Muscle layer of colon (tissue), 2 donors: ENCODE measurements around the gene ZFR2.

Experiments
- H3K27ac ChIP-seq: one replicate; pipeline ENCODE4 v1.7.0; 2013; ENCODE audit warnings: low read depth, mild to moderate bottlenecking, low read length, moderate library complexity
- H3K27me3 ChIP-seq, 2 donors: one replicate each; pipeline ENCODE4 v1.7.0; 2013; ENCODE audit warnings: low read length in 2 of 2, mild to moderate bottlenecking in 2 of 2; ENCODE audit not compliant: insufficient read depth in 2 of 2, control insufficient read depth in 1 of 2
- H3K36me3 ChIP-seq: one replicate; pipeline ENCODE4 v1.7.0; 2013; ENCODE audit warnings: mild to moderate bottlenecking, low read length; ENCODE audit not compliant: insufficient read depth
- H3K4me1 ChIP-seq: one replicate; pipeline ENCODE4 v1.7.0; 2013; ENCODE audit warnings: mild to moderate bottlenecking, low read length; ENCODE audit not compliant: insufficient read depth
- H3K4me3 ChIP-seq, 2 donors: one replicate each; pipeline ENCODE4 v1.7.0; 2013; ENCODE audit warnings: low read length in 2 of 2, low read depth in 1 of 2, mild to moderate bottlenecking in 1 of 2, moderate library complexity in 1 of 2
- H3K9ac ChIP-seq: one replicate; pipeline ENCODE4 v1.7.0; 2013; ENCODE audit warnings: low read length
- H3K9me3 ChIP-seq: one replicate; pipeline ENCODE4 v1.7.0; 2013; ENCODE audit warnings: mild to moderate bottlenecking, low read length
- donor health status: abdominal sarcoma.
- donor health status: Adenocarcinoma of cecum.

ZFR2 gene

GRCh38 chr19:3849787-3850186 is 19.1 kb downstream of the ZFR2 start:
- H3K36me3 ChIP-seq, result no peaks in the 10 kb centered on the region
- peaks cover 10% of the 10 kb centered on the region for H3K9me3 ChIP-seq
- H3K27ac ChIP-seq, result no peak overlapping the region
- no peaks in the 10 kb centered on the region for H3K4me1 ChIP-seq
- H3K9ac ChIP-seq, result no peak overlapping the region
- H3K4me3 ChIP-seq, result no peak overlapping the region
- H3K27me3 ChIP-seq, result no peaks in the 10 kb centered on the region

- H3K36me3 ChIP-seq, result no peaks in the 10 kb centered on the region
- H3K9ac ChIP-seq, result no peak overlapping the region
- no peaks in the 10 kb centered on the region for H3K4me1 ChIP-seq
- peaks cover 10% of the 10 kb centered on the region for H3K9me3 ChIP-seq
- H3K27ac ChIP-seq, result no peak overlapping the region
- no peak overlapping the region for H3K4me3 ChIP-seq
- H3K27me3 ChIP-seq, result no peaks in the 10 kb centered on the region
Measured at GRCh38 chr19:3849092-3849491, 19.7 kb downstream of the ZFR2 start.

- Histone ChIP-seq H3K4me1 (no peaks in the 10 kb centered on the region), H3K9ac (no peak overlapping the region), H3K9me3 (no peaks in the 10 kb centered on the region), H3K36me3 (no peaks in the 10 kb centered on the region), H3K4me3 (no peak overlapping the region), H3K27ac (no peak overlapping the region), H3K27me3 (no peaks in the 10 kb centered on the region)
Measured at GRCh38 chr19:3844596-3844995, 24.2 kb downstream of the ZFR2 start.

- no peaks in the 10 kb centered on the region for H3K36me3 ChIP-seq
- no peak overlapping the region for H3K4me3 ChIP-seq
- no peak overlapping the region for H3K27ac ChIP-seq
- no peaks in the 10 kb centered on the region for H3K27me3 ChIP-seq
- H3K4me1 ChIP-seq, result no peaks in the 10 kb centered on the region
- H3K9ac ChIP-seq, result no peak overlapping the region
- no peaks in the 10 kb centered on the region for H3K9me3 ChIP-seq
Measured at GRCh38 chr19:3842948-3843347, 25.9 kb downstream of the ZFR2 start.

- H3K9me3 ChIP-seq, result no peaks in the 10 kb centered on the region
- H3K9ac ChIP-seq, result no peak overlapping the region
- H3K4me3 ChIP-seq, result no peak overlapping the region
- H3K36me3 ChIP-seq, result no peaks in the 10 kb centered on the region
- no peaks in the 10 kb centered on the region for H3K4me1 ChIP-seq
- H3K27me3 ChIP-seq, result no peaks in the 10 kb centered on the region
- no peak overlapping the region for H3K27ac ChIP-seq
Measured at GRCh38 chr19:3840804-3841203, 28.0 kb downstream of the ZFR2 start.

- Histone ChIP-seq H3K9me3 (no peaks in the 10 kb centered on the region), H3K27me3 (no peaks in the 10 kb centered on the region), H3K4me1 (no peaks in the 10 kb centered on the region), H3K9ac (no peak overlapping the region), H3K4me3 (no peak overlapping the region), H3K36me3 (no peaks in the 10 kb centered on the region), H3K27ac (no peak overlapping the region)
Measured at GRCh38 chr19:3839941-3840340, 28.9 kb downstream of the ZFR2 start.

GRCh38 chr19:3838661-3839060 is 30.2 kb downstream of the ZFR2 start:
- Histone ChIP-seq H3K9me3 (no peaks in the 10 kb centered on the region), H3K9ac (no peak overlapping the region), H3K4me3 (no peak overlapping the region), H3K4me1 (no peaks in the 10 kb centered on the region), H3K36me3 (no peaks in the 10 kb centered on the region), H3K27me3 (no peaks in the 10 kb centered on the region), H3K27ac (no peak overlapping the region)

- Histone ChIP-seq H3K9ac (no peak overlapping the region), H3K27me3 (no peaks in the 10 kb centered on the region), H3K4me1 (no peaks in the 10 kb centered on the region), H3K9me3 (no peaks in the 10 kb centered on the region), H3K27ac (no peak overlapping the region), H3K36me3 (no peaks in the 10 kb centered on the region), H3K4me3 (no peak overlapping the region)
Measured at GRCh38 chr19:3837922-3838321, 30.9 kb downstream of the ZFR2 start.

- H3K9ac ChIP-seq, result no peak overlapping the region
- no peaks in the 10 kb centered on the region for H3K27me3 ChIP-seq
- H3K27ac ChIP-seq, result no peak overlapping the region
- no peaks in the 10 kb centered on the region for H3K4me1 ChIP-seq
- H3K9me3 ChIP-seq, result no peaks in the 10 kb centered on the region
- H3K36me3 ChIP-seq, result no peaks in the 10 kb centered on the region
- no peak overlapping the region for H3K4me3 ChIP-seq
Measured at GRCh38 chr19:3837332-3837731, 31.5 kb downstream of the ZFR2 start.

GRCh38 chr19:3836887-3837286 is 32.0 kb downstream of the ZFR2 start:
- Histone ChIP-seq H3K9me3 (no peaks in the 10 kb centered on the region), H3K4me3 (no peak overlapping the region), H3K27ac (no peak overlapping the region), H3K4me1 (no peaks in the 10 kb centered on the region), H3K9ac (no peak overlapping the region), H3K36me3 (no peaks in the 10 kb centered on the region), H3K27me3 (no peaks in the 10 kb centered on the region)

GRCh38 chr19:3835055-3835435 is 33.8 kb downstream of the ZFR2 start:
- Histone ChIP-seq H3K27ac (no peak overlapping the region), H3K36me3 (no peaks in the 10 kb centered on the region), H3K4me1 (no peaks in the 10 kb centered on the region), H3K27me3 (peaks cover 0 to 5% of the 10 kb centered on the region in 2 donors), H3K9me3 (no peaks in the 10 kb centered on the region), H3K4me3 (no peak overlapping the region), H3K9ac (no peak overlapping the region)

GRCh38 chr19:3834349-3835054 is 34.3 kb downstream of the ZFR2 start:
- Histone ChIP-seq H3K4me1 (no peaks in the 10 kb centered on the region), H3K9ac (no peak overlapping the region), H3K27ac (no peak overlapping the region), H3K4me3 (no peak overlapping the region), H3K9me3 (no peaks in the 10 kb centered on the region), H3K27me3 (peaks cover 0 to 5% of the 10 kb centered on the region in 2 donors), H3K36me3 (no peaks in the 10 kb centered on the region)
